Naive thymus-derived CD8-positive, alpha-beta T cell (primary cell): ENCODE measurements around the gene MAML3. TPM values are rescaled to one million over a fixed set of nuclear protein-coding genes. Genes with fewer than 3 reads are reported as not detected.
"Not testable (repeated sequence)": the region's sequence is repeated elsewhere in the genome, so short reads cannot be mapped to it uniquely, and the experiment has no call there.

Experiments used
- ATAC-seq, 2 donors: fragments of 150-1000 bp; cut with Tn5 transposase in 1 of 2; sonication (Bioruptor Pico), chemical (Tn5 transposase) in 1 of 2; 1 replicate in 1 of 2; 2 replicates in 1 of 2; pipeline ENCODE4 v1.10.0; 2021; ENCODE audit warnings: mild to moderate bottlenecking in 2 of 2, moderate library complexity in 2 of 2
- POLR2A ChIA-PET: fragments of 350-600 bp; sonication (Branson Sonifier 250); formaldehyde crosslinking; loops from one replicate; lab custom pipeline; 2021; ENCODE audit warnings: antibody characterized with exemption; lab: Charles Lee
- DNase-seq, 10 donors: peaks; one replicate each; pipeline versions ENCODE4 v3.0.0 to v3.0.0-alpha.2; 2020 to 2022
- H3K27ac Mint-ChIP-seq, 10 donors: one replicate each; pipeline ENCODE4 v1.8.0; 2020 to 2022; ENCODE audit warnings: mild to moderate bottlenecking in 10 of 10, mixed read lengths in 10 of 10, moderate library complexity in 4 of 10, inconsistent platforms in 1 of 10
- H3K27me3 Mint-ChIP-seq, 5 donors: one replicate each; pipeline ENCODE4 v1.8.0; 2021 to 2022; ENCODE audit warnings: mixed read lengths in 5 of 5
- H3K36me3 Mint-ChIP-seq, 3 donors: one replicate each; pipeline ENCODE4 v1.8.0; 2020 to 2022; ENCODE audit warnings: mixed read lengths in 3 of 3, mild to moderate bottlenecking in 2 of 3, inconsistent platforms in 1 of 3
- H3K4me1 Mint-ChIP-seq, 4 donors: one replicate each; pipeline ENCODE4 v1.8.0; 2021 to 2022; ENCODE audit warnings: mixed read lengths in 4 of 4
- H3K4me3 Mint-ChIP-seq, 10 donors: one replicate each; pipeline ENCODE4 v1.8.0; 2020 to 2022; ENCODE audit warnings: mild to moderate bottlenecking in 10 of 10, mixed read lengths in 10 of 10, moderate library complexity in 6 of 10, inconsistent platforms in 1 of 10
- H3K9me3 Mint-ChIP-seq, 9 donors: one replicate each; pipeline ENCODE4 v1.8.0; 2020 to 2022; ENCODE audit warnings: mixed read lengths in 9 of 9, mild to moderate bottlenecking in 3 of 9, inconsistent platforms in 1 of 9, moderate library complexity in 1 of 9
- polyA plus RNA-seq, 3 donors: library from polyadenylated mRNA; unstranded; fragments of 300-500 nt; fragmentation: Illumina TruSeq; gene quantifications; one replicate each; pipeline ENCODE4 v1.2.3, GENCODE V29; 2021
- total RNA-seq, 8 experiments: library from RNA in 2 of 8; stranded (reverse) in 2 of 8; gene quantifications; one replicate each; pipeline ENCODE4 v1.2.3 and lab custom pipeline; 2021 to 2026

The MAML3 gene
- total and polyA plus RNA-seq, 5 experiments from 2014 or later: 0.51 to 5.3 (median 1.6) TPM

DNA sequence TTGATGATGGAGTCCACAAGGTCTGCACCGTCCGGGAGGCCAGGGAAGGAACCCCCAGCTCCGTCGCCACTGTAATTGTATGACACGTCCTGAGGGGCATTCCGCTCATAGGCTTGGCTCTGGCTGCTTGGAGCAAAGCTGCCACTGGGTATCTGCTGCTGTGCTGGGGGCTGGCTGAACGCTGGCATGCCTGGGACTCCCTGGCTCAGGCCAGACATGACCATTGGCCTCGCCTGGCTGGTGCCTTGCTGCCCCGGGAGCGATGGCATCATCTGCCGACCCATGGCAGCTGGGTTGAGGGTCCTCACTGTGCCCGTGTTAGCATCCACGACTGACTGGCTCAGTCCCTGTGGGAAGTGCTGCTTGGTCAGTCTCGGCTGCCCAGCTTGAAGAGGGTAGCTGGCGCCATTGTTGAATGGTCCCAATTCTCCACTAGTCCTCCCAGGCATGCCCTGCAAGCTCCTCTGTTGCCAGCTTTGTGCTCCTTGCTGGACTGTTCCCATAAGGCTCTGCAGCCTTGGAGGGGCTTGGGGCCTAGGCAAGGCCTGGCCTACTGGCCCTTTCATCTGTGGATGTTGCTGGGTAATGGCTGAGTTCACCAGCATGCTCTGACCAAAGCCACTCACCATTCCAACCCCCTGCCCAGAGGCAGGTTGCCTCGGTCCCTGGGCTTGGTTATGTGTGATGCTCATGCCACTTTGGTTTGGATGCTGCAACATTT lies 434.4 kb downstream of the MAML3 start:
- no peak overlapping the region for H3K4me3 Mint-ChIP-seq
- H3K27me3 Mint-ChIP-seq: no peaks in the 10 kb centered on the region
- H3K36me3 Mint-ChIP-seq: peaks cover 0 to 22% (median 12%) of the 10 kb centered on the region in 3 donors
- DNase-seq: no peak
- no peak overlapping the region for H3K27ac Mint-ChIP-seq
- no peaks in the 10 kb centered on the region for H3K9me3 Mint-ChIP-seq
- no peak for ATAC-seq
- H3K4me1 Mint-ChIP-seq: no peaks in the 10 kb centered on the region
- POLR2A ChIA-PET: no interaction called here

DNA sequence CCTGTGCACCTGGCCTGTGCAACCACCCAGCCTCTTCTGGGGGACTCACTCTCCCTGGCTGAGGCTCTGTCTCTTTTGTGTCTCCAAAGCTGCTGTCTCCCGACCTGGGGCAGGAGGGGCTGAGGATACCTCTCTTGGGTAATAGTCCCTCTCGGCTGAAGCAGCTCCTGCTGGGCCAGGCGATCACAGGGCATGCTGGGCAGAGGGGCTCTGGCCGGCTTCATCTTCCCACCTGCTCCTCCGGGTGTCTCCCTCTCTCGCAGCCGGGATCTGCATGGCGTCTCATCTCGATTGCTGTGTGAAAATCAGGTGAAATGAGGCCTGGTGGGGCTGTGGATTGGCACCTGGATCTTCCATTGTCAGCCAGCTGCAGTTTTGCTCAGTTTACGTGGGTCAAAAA lies 435.2 kb downstream of the MAML3 start:
- Mint-ChIP-seq H3K9me3 (no peaks in the 10 kb centered on the region), H3K27me3 (no peaks in the 10 kb centered on the region), H3K27ac (no peak overlapping the region), H3K4me3 (no peak overlapping the region), H3K36me3 (peaks cover 0 to 21% (median 10%) of the 10 kb centered on the region in 3 donors), H3K4me1 (no peaks in the 10 kb centered on the region)
- no peak for ATAC-seq
- DNase-seq: no peak
- POLR2A ChIA-PET: no interaction called here

DNA sequence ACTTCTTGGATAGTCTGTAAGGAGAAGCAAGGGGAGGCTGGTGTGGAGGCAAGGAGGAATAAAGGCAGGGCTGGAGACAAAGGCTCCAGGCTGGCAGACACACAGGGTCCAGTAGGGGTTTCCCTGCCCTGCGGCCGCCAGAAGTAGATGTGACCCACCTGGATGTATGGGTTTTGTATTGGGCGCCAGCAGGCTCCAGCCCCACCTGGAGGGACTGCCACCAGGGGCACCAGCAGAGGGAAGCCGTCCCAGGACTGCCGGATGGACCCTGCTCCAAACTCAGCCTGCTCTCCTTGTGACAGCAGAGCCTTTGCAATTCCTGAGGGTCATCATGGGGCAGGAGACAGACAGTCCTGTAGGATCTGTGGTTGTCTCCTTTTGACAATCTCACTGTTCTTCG lies 435.6 kb downstream of the MAML3 start:
- ATAC-seq (no peak), DNase-seq (no peak)
- Mint-ChIP-seq H3K4me3 (no peak overlapping the region), H3K4me1 (no peaks in the 10 kb centered on the region), H3K27me3 (no peaks in the 10 kb centered on the region), H3K36me3 (peaks cover 0 to 21% (median 10%) of the 10 kb centered on the region in 3 donors), H3K27ac (no peak overlapping the region), H3K9me3 (no peaks in the 10 kb centered on the region)
- POLR2A ChIA-PET: no interaction called here

DNA sequence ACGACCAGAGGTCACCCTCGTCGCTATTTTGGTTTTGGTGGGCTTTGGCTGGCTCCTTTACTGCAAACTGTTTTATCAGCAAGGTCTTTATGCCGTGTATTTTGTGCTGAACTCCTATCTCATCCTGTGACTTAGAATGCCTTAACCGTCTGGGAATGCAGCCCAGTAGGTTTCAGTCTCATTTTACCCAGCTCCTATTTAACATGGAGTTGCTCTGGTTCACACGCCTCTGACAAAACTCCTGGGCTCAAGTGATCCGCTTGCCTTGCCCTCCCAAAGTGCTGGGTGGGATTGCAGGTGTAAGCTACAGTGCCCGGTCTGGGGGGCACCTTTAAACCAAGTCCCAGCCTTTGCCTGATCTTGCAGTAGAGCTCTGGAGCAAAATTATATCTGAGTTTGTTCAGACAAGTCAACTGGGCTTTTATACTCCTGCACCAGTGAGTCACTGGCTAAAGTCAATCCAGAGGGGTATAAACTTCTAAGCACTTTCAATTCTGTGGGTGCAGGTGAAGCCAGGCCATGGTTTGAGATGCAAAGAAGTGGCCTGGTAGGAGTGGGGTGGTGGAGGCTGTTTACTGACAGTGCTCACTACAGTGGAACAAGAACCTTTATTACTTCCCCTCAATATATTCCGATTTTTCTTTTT lies 438.1 kb downstream of the MAML3 start:
- Mint-ChIP-seq H3K4me1 (no peaks in the 10 kb centered on the region), H3K9me3 (no peaks in the 10 kb centered on the region), H3K36me3 (peaks cover 0 to 21% (median 10%) of the 10 kb centered on the region in 3 donors), H3K27me3 (no peaks in the 10 kb centered on the region), H3K27ac (no peak overlapping the region), H3K4me3 (no peak overlapping the region)
- ATAC-seq (no peak), DNase-seq (no peak)
- POLR2A ChIA-PET: no interaction called here

DNA sequence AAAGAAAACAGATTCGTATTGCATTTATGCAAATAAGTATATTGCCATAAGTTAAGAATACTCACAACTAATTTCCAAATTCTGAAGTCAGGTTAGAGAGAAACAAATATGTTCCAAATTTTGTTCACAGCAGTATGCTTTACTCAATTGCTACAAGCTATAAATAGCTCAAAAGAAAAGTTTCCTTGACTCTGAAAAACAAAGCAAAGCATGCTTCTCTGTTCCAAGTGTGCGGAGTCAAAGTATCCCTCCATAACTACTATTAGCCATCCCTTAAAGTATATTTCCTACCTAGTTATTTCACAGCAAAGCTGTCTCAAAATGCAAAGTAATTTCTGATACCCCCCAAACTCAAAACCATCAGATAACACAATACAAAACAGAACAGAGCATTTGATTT lies 441.1 kb downstream of the MAML3 start:
- POLR2A ChIA-PET: no interaction called here
- H3K9me3 Mint-ChIP-seq: peaks cover 0 to 13% (median 5%) of the 10 kb centered on the region in 9 donors
- H3K36me3 Mint-ChIP-seq: peaks cover 0 to 3% (median 2%) of the 10 kb centered on the region in 3 donors
- H3K4me3 Mint-ChIP-seq: no peak overlapping the region
- no peak for DNase-seq
- H3K27ac Mint-ChIP-seq: no peak overlapping the region
- H3K27me3 Mint-ChIP-seq: peaks cover 0 to 1% (median 0%) of the 10 kb centered on the region in 5 donors
- no peaks in the 10 kb centered on the region for H3K4me1 Mint-ChIP-seq
- no peak for ATAC-seq

DNA sequence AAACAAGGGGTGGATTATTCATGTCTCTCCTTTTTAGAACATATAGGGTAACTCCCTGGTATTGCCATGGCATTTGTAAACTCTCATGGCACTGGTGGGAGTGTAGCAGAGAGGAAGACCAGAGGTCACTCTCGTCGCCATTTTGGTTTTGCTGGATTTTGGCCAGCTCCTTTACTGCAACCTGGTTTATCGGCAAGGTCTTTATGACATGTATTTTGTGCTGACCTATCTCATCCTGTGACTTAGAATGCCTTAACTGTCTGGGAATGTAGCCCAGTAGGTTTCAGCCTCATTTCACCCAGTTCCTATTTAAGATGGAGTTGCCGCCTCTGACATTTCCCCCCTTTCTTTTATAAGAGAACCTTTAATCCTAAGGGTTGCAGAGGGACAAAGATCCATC lies 442.5 kb downstream of the MAML3 start:
- no peak for ATAC-seq
- Mint-ChIP-seq H3K27ac (no peak overlapping the region), H3K4me3 (no peak overlapping the region), H3K9me3 (peaks cover 0 to 19% (median 6%) of the 10 kb centered on the region in 9 donors), H3K36me3 (peaks cover 0 to 3% (median 0%) of the 10 kb centered on the region in 3 donors), H3K4me1 (no peaks in the 10 kb centered on the region), H3K27me3 (peaks cover 0 to 1% (median 0%) of the 10 kb centered on the region in 5 donors)
- POLR2A ChIA-PET: no interaction called here
- no peak for DNase-seq

DNA sequence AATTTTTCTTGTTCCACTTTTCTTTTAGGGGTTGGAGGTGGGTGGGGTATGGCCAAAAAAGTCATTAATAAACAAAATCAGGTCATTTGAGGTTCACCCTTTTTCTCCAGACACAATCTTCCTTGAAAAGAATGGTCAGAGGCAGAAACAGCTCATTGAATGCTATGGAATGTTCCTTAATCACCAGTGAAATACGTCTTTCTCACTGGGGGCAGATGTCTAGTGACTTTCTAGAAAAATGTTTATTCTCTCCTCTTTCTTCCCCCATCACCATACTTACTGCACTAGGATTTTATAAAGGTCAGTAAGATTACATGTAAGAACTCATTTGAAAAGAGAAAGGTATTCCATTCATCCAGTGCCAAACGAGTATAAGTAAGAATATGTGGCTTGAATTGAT lies 443.9 kb downstream of the MAML3 start:
- ATAC-seq (no peak), DNase-seq (no peak)
- Mint-ChIP-seq H3K27ac (no peak overlapping the region), H3K4me1 (no peaks in the 10 kb centered on the region), H3K4me3 (no peak overlapping the region), H3K9me3 (peaks cover 0 to 30% (median 7%) of the 10 kb centered on the region in 9 donors), H3K36me3 (peaks cover 0 to 3% (median 0%) of the 10 kb centered on the region in 3 donors), H3K27me3 (peaks cover 0 to 1% (median 0%) of the 10 kb centered on the region in 5 donors)
- POLR2A ChIA-PET: no interaction called here

DNA sequence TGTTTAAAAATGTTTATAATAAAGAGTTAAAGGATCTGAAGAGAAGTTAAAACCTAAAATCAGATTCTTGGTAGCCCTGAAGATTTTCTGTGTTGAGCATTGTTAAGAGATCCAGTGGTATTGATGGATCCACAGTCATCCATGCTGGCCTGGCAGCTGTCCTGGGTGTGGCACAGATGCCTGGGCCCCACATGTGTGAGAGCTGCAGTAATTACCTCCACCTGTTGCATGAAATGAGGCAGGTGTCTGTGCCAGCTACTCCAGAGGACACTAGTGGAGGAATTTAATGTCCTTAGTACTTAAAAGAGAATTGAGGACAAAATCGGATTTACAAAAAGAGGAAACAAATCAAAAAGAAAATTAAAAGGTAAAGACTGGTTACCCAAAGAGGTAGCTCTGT lies 444.3 kb downstream of the MAML3 start:
- DNase-seq (no peak), ATAC-seq (no peak)
- H3K9me3 Mint-ChIP-seq: peaks cover 0 to 33% (median 7%) of the 10 kb centered on the region in 9 donors
- no peaks in the 10 kb centered on the region for H3K4me1 Mint-ChIP-seq
- peaks cover 0 to 3% (median 0%) of the 10 kb centered on the region in 3 donors for H3K36me3 Mint-ChIP-seq
- no peak overlapping the region for H3K4me3 Mint-ChIP-seq
- peaks cover 0 to 1% (median 0%) of the 10 kb centered on the region in 5 donors for H3K27me3 Mint-ChIP-seq
- POLR2A ChIA-PET: no interaction called here
- H3K27ac Mint-ChIP-seq: no peak overlapping the region

DNA sequence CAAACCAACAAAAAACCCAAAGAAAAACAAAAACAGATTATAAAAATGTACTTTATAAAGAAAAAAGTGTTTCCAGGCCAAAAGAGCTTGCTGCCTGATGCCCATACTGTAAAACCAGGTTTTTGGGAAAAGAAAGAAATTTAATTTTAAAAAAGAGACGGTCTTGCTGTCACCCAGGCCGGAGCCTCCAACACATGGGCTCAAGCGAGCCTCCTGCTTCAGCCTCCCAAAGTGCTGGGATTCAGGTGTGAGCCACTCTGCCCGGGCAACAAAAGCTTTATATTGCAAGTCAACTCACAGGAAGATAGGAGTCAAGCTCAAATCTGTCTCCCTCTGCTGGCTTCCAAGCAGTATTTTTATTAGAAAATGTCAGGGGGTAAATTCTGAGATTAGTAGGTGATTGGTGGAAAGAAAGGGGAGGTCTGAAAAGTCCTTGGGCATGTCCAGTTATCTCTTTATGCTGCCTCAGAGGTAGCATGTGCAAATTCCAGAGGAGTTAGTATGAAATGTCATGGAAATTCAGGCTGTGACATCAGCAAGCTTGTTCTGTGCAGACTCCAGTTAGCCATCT lies 449.0 kb downstream of the MAML3 start:
- POLR2A ChIA-PET: no interaction called here
- Mint-ChIP-seq H3K4me3 (no peak overlapping the region), H3K4me1 (no peaks in the 10 kb centered on the region), H3K27ac (no peak overlapping the region), H3K27me3 (peaks cover 0 to 4% (median 2%) of the 10 kb centered on the region in 5 donors), H3K36me3 (peaks cover 0 to 3% (median 0%) of the 10 kb centered on the region in 3 donors), H3K9me3 (peaks cover 0 to 36% (median 9%) of the 10 kb centered on the region in 9 donors)
- no peak for DNase-seq
- no peak for ATAC-seq

DNA sequence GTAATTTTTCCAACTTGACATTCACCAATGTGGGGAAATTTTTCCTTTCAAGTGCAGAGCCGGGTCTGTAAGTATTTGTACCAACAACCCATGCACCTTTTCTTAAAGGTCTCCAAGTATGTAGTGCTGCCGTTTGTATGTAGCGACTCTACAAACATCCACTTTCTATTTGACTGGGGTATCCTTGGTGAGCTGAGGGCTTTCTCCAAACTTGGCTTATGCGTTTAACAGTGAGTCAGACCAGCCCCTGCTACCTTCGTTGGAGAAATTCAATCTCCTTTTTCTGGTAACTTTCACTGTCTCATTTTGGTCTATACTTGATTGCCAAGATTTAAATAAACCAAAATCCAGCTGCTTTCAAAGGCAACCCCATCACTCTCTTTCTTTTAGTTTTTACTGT lies 453.4 kb downstream of the MAML3 start:
- Mint-ChIP-seq H3K36me3 (peaks cover 0 to 5% (median 3%) of the 10 kb centered on the region in 3 donors), H3K9me3 (peaks cover 0 to 27% (median 8%) of the 10 kb centered on the region in 9 donors), H3K4me1 (no peaks in the 10 kb centered on the region), H3K27ac (no peak overlapping the region), H3K4me3 (no peak overlapping the region), H3K27me3 (peaks cover 0 to 8% (median 2%) of the 10 kb centered on the region in 5 donors)
- ATAC-seq: no peak
- no peak for DNase-seq
- POLR2A ChIA-PET: no interaction called here

DNA sequence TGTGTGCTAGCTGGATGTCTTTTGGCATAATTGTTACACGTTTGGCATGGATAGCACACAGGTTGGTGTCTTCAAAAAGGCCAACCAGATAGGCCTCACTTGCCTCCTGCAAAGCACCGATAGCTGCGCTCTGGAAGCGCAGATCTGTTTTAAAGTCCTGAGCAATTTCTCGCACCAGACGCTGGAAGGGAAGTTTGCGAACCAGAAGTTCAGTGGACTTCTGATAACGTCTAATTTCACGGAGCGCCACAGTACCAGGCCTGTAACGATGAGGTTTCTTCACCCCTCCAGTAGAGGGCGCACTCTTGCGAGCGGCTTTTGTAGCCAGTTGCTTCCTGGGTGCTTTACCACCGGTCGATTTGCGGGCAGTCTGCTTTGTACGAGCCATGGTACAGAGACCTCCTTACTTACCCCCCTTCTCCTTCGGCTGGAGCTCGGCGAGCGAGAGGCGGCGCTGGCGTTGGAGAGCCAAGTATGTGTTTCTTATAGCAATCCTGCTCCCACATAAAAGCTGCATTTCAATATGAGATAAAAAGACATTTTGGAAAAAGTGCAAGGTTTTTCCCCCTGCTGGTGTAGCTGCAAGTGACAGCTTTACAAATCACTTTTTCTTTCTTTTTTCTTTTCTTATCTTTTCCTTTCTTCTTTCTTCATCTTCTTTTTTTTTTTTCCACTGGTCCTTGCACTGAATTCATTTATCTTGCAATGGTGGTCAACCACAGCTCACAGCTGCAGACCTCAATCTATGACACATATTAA lies 455.6 kb downstream of the MAML3 start:
- H3K36me3 Mint-ChIP-seq, DNase-seq, H3K27ac Mint-ChIP-seq, H3K27me3 Mint-ChIP-seq, ATAC-seq, POLR2A ChIA-PET, H3K4me3 Mint-ChIP-seq, H3K4me1 Mint-ChIP-seq: not testable (repeated sequence)
- peaks cover 0 to 26% (median 6%) of the 10 kb centered on the region in 9 donors for H3K9me3 Mint-ChIP-seq

DNA sequence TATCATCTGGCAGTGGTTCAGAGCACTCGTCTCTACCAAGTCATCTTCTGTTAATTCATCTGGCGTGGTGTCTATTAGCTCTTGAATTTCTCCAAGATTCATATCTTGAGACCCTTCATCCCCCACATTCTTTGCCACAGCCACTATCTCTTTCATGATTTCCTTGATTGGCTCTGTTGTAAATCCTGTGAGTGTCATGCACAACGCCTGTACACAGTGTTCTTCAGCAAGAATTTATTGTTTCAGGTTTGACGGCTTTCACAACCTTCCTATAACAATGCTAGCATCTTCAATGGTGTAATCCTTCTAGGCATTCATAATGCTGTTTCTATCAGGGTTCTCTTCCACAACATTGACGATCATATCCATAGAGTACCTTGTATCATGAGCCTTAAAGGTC lies 457.5 kb downstream of the MAML3 start:
- Mint-ChIP-seq H3K27me3 (peaks cover 0 to 7% (median 0%) of the 10 kb centered on the region in 5 donors), H3K27ac (no peak overlapping the region), H3K36me3 (peaks cover 0 to 6% (median 5%) of the 10 kb centered on the region in 3 donors), H3K4me3 (no peak overlapping the region), H3K9me3 (peaks cover 0 to 26% (median 6%) of the 10 kb centered on the region in 9 donors), H3K4me1 (peaks cover 0 to 5% (median 0%) of the 10 kb centered on the region in 4 donors)
- ATAC-seq: no peak
- POLR2A ChIA-PET: no interaction called here
- DNase-seq: no peak
